Measurements from ENCODE around the gene KCNA2.
A peak's percentile ranks its signal among the peaks of the same experiment; 100 is the strongest.

KCNA2 gene

DNA sequence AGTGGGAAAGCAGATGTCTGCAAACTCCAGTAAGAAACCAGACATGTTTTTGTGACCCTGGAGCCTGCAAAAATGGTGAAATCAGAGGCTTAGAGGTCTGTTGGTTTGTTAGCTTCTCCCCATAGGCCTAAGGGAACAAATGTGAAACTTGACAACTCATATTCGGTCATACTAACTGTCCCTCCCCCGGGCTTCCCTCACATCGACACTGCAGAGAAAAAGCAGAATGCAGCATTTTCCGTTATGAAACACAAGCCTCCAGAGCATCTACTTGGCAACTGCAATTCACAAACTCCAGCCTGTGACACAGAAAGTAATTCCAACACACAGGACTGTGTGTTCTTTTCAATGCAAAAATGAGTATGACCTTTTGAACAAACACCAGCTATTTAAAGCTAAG, 3.7 kb downstream of the KCNA2 start:
- peak; percentile 15 for DNase-seq (ENCODE audit: low spot score)

DNA sequence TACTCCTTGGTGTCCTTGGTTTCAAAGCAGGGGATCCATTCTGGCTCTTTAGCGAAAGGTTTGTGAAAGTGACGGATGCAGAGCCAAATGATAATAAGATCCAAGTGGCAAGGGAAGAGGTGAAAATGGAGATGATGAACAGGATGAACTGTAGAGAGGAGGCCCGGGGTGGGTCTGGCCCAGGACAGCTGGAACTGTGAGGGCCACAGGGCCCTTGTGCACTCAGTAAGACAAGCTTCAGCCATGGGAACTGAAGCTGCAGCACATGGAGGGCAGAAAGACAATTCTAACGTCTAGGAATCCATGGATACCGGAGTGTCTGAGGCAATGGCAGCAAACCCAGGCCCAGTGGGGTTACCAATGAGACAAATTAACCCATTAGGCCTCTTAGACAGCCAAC, 4.8 kb downstream of the KCNA2 start:
- peak; percentile 5 for DNase-seq (ENCODE audit: low spot score)

DNA sequence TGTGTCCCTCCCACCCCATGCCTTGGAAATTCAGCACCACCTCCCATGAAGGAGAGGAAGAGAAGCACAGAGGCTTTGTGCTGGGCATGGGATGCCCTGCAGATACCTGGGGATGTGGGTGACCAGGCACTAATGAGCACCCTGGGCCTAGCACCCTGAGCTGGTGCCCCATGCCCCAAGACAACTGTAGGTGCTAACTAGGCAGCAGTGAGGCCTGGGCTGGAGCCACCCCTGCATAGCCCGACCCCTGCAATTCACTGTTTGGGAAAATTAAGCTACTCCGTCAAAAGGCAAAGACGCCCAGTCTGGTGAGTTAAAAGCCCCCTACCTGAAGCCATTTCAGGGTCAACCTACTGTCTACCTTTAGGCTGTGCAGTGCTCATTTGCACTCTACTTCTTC, 5.4 kb downstream of the KCNA2 start:
- DNase-seq (ENCODE audit: low spot score): peak; percentile 25

DNA sequence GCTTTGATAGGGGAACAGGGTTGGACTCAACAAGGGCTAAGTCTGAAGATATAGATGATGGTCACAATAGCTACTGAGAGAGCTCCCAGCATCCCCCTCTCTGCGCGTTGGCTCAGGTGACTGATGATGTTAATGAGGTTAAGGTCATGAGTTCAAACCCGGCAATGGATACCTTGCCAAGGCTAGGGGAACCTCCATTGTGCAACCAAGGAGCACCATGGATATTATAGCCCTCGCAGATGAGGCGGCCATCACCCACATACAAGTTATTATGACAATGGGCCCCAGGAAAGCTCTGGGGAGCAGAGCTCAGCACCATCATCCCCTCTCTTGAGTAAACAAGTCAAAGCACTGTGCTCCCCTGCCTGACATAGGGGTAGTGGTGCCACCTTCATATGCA, 8.2 kb downstream of the KCNA2 start:
- peak; percentile 31 for DNase-seq (ENCODE audit: low spot score)

DNA sequence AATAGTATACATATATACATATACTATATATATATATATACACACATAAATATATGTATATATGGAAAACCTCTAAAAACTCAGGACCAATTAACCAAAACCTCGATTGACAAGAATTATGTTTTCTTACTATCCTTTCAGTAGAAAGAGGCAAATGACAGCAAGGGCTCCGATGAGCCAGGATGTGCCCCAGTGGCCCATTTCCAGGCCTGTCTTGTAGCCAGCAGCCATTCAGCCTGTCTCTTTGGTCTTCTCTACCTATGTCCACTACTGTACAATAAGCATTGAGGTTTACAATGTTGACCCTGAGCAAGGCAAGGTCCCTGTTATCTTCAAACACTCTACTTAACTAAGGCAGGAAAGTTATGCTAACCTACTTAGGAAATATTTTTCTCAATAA, 9.8 kb downstream of the KCNA2 start:
- DNase-seq (ENCODE audit: low spot score): no peak

DNA sequence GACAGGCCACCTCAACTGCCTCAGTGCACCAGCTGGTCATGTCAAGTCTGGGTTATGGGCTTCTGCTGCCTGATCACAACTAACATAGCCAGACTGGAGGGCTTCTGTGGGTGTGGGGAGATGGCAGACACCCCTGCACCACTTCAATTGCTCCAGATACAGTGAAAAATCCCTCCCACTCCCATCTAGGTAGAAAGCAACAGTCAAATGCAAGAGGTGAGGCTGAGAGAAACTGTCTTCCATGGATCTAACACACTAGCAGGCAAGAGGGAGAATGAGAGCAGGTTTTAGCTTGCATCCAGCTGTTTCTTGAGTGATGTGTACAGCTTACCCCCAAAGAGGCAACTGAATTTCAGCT, 10.8 kb downstream of the KCNA2 start:
- DNase-seq (ENCODE audit: low spot score): no peak

DNA sequence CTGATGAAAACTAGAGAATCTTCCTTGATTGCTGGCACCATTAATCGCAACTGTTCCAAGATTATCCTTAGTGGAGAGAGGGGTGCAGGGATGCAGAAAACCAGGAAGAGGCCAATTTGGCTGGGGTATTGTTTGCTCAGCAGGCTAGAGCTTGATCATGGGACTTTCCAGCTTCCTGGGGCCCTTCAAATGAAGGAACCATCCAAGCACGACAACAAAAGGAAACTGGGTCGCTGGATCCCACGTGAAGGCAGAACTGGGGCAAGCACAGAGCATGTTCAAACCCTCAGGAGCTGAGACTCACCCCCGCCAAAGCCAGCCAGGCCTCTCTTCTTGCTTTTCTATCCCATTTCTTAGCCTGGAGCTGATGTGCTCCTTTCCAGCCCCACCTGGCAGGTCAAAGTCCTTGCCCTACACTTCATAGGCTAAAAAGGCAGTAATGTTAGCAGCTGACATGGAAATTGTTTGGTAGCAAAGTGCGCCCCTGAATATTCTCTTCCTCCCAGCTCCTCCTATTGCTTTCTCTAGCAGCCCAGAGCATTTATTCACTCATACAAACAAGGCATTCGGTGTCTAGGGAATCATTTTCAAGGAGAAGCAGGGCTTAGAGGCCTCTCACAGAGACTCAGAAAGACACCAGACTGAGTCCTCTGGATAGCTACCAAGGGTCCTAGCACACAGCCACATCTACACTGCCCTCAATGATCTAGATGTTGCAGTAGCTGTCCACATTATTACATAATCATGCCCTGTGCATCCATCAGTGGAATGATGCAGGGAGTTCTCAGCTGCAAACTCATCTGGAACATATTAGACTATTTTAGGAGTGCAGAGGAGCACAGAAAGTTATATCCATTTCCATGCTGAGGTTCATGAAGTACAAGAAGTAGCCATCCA, 11.5 kb downstream of the KCNA2 start:
- DNase-seq (ENCODE audit: low spot score): no peak

DNA sequence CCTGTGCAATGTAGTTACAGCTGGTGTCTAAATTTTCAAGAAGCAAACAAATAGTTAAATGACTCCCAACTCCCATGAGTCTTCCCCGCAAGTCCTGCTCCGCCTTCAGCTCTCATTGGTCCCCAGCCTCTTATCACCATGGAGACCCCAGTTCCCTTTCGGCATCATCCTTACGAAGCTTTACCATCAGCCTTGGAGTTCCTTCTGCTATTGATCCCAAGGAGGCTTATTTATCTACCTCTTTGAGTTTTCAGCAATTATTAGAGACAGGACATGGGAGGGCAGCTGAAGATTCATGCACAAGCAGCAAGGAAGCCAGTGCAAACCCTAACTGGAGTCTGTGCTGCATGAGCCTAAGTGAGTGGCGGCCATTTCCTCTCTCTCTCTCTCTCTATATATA, 12.3 kb downstream of the KCNA2 start:
- no peak for DNase-seq (ENCODE audit: low spot score)

DNA sequence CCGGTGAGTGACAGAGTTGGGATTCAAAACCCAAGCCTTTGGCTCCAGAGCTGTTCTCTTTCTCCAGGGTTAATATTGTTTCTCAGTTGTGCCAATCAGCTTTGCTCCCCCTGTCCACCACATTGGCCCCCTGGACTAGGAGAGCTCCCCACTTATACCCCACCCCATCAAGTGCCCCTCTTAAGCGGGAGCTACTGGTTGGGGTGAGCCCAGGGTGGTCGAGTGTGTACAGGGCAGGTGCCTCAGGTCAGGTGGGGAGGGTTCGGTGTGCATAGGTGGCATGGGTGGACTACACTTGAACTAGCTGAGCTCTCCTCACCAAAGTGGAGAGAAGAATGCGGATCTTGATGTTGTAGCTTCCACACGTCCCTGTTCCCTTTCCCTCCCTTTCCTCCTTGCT, 14.2 kb downstream of the KCNA2 start:
- DNase-seq (ENCODE audit: low spot score): no peak

DNA sequence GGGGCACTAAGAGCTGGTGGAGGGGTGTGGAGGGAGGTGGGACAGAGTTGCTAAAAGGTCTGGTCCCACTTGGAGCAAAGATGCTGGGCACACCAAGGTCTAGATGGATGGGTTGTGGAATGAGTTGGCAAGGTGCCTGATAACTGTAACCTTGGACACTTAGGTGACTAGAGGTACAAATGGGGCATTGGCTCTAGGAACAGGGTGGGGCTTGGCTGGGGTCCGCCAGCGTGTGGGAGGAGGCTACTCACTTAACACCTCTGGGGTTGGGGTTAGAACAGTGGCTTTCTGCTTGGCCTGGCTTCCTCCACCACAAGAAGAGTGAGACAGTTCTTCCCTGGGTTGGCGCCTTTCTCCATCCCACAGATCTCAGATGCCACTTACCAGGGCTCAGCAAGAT, 17.2 kb downstream of the KCNA2 start:
- DNase-seq (ENCODE audit: low spot score): no peak

DNA sequence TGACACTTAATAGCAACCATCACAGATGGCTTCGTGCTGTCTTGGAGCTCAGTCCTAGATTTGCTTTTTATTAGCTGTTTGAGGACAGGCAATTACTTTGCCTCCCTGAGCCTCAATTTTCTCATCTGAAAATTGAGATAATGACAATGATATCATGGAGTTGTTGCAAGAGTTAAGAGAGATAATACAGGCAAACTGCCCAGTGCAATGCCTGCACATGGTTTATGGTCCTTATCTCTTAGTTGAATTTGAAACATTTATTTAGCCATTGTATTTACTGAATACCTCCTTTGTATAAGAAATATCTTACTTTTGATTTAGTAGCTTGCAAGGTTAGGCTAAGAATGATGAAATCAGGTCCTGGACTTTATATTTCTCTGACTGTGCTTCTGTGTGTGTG, 17.7 kb downstream of the KCNA2 start:
- no peak for DNase-seq (ENCODE audit: low spot score)

DNA sequence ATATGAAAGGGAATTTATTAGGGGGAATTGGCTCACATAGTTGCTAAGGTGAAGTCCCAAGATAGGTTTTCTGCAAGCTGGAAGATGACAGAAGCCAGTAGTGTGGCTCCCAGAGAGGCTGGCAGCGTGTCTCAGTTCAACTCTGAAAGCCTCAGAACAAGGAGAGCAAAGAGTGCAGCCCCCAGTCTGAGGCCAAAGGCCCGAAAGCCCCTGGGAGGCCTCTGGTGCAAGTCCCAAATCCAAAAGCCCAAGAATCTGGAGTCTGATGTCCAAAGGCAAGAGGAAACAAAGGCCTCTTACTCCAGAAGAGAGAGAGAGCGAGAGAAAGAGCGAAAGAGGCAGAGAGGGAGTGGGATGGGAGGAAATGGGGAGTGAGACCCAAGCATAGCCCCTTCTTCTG, 18.3 kb downstream of the KCNA2 start:
- no peak for DNase-seq (ENCODE audit: low spot score)

DNA sequence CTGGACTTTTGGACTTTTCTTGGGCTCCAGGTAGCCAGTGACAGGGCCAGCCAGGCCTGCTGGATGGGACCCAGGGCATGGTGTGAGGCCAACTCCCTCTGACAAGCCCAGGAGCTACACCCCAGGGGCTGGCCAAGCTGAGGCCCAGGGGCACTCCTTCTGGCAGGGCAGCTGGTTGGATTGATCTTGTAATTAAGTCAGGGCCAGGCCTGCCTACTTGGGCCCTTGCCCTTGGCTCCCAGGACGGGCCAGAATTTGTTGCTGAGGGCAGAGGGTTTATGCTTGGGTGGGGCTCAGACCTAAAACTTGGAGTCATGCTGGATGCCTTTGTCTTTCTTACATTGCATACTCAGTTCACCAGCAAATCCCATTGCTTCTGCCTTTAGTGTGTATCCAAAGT, 20.7 kb downstream of the KCNA2 start:
- no peak for DNase-seq (ENCODE audit: low spot score)

DNA sequence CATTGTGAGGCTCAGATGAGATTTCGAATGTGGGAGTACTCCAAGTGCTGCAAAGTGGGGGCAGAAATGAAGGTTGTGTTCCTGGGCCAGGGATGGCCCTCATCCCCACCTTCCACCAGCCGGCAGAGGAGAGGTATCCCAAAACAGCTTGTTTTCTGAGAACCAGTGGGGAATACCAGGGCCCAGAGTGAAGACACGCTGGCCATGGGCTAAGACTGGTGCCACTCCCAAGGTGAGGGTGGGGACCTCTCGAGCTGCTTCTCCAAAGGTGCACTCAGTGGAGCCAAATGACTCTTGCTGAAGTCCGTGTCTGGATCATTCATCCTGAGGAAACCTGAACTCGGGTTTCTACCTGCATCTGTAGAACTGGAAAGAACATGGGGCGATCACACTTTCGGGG, 22.1 kb downstream of the KCNA2 start:
- DNase-seq (ENCODE audit: low spot score): no peak

DNA sequence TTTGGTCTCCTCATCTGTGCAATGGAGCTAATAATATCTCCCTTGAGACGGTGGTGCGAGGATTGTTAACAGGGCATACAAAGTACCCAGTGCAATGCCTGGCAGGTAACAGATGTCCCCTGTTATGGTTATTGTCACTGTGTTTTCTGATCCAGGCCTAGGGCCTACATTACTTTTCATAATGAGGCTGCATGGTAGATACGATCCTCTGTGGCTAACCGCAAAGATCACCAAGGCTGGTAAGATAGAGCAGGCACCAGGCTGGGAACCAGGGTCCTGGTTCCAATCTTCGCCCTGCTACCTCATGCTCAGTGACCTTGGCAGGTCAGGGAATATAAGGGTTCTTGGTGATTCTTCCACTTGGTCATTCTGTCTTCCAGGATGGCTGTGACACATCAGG, 22.7 kb downstream of the KCNA2 start:
- DNase-seq (ENCODE audit: low spot score): no peak

DNA sequence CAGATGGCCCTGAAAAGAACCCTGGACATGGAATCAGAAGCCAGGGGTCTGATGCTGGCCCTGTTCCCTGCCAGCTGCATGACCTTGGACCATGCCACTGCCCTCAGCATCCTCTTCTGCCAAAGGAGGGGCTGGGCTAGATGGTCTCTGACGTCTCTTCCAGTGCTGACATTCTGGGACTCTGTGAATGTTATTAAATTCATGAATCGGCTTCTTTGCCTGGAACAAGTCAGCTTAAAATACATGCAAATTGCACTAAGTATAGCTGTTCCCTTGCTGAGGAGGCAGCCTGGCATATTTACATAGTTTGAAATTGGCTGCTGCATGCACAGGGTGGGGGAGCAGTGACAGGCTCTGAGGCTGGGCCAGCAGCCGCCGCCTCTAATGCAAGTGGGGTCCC, 23.8 kb downstream of the KCNA2 start:
- no peak for DNase-seq (ENCODE audit: low spot score)

DNA sequence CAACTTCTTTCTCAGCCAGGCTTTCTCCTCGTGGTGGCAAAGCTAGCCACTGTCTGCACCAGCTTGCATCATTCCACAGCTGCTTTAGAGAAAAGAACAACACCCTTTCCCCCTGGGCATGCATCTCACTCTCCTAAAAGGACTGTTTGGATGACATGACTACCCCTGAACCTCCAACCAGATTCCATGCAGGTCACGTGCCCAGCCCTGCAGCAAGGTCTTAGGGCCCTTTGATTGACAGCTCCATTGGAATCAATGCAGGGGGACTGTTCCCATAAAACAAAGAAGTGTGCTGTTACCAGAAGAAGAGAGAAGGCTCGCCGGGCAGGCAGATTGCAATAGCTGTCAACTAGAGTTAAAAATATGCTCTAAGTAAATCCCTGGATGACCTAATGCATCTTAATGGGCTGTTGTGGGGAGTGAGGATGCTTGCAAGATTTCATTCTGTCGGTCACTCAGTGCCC, 24.4 kb downstream of the KCNA2 start:
- no peak for DNase-seq (ENCODE audit: low spot score)

DNA sequence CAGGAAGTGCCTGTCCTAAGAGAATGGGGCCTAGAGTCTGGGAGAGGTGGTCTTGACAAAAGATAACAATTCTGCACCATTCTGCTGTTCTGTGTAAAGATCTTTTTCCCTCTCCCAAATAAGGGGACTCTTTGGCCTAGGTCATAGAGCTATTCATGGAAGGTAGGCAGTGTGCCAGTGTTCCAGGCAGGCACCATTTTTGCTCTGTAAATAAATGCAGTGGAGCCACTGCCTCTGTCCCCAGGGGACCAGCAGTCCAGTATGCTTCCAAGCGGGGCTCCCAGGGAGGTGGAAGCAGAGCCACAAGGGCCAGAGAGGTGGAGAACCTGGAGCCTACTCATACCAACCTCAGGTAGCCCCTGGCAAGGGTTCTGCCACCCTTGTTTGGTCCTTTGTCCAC, 25.9 kb downstream of the KCNA2 start:
- no peak for DNase-seq (ENCODE audit: low spot score)

DNA sequence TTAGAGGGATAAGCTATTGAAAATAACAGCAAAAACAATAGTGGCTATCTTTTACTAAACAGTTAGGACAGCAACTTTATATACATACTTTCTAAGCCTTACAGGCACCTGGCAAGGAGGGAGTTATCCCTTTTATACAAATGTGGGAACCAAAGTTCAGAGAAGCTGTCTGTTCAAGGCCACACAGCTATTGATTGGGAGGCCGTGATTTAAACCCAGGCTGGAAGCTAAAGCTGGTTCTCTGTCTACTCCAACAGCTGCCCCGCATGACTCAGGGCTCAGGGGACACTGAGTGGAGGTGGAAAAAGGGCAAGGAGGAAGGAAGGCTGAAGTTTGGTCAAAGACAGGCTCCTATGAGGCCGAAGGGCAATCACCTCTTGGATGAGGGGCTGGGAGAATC, 26.7 kb downstream of the KCNA2 start:
- no peak for DNase-seq (ENCODE audit: low spot score)

DNA sequence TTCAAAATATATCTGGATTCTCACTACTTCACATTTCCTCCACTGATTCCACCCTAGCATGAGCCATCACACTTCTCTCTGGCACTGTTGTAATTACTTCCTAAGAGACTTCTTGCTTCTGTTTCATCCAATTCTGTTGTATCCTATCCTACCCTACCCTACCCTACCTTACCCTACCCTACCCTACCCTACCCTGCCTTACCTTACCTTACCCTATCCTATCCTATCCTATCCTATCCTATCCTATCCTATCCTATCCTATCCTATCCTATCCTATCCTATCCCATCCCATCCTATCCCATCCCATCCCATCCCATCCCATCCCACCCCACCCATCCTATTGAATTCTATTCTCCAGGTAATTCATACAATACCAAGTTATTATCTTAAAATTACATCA, 29.7 kb downstream of the KCNA2 start:
- no peak for DNase-seq (ENCODE audit: low spot score)

DNA sequence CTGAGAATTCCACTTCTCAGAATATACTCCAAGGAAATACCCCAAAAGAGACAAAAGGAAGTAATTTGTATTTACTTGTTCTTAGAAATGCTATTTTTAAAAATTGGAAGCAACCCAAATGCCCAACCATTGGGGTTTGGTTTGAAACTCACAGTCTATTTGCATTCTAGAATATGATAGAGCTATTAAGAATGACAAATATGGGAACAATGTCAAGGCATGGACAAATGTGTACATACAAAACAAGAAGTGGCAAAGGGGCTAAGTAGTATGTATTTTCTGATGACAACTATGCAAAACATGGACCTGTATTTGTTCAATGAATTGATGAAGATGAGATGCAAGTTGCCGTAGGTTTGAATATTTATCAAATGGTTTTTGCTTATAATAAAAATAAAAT, 32.8 kb downstream of the KCNA2 start:
- no peak for DNase-seq (ENCODE audit: low spot score)

DNA sequence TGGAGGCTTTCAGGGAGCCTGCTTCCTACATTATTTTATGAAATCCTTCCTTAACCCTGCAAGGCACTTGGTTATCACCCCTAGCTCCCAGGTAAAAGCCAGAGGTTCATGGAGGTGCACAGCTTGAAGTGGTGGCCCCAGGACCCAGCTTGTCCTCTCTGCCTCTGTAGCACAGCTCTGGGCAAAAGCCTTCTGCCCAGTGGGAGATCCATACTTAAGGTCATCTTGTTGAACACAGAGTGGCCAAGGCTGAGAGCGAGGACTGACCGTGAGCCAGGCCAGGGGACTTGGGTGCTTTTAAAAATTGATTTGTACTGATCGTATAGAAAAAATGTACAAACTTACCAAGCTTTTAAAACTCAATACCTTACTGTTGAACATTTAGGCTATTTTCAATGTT, 33.4 kb downstream of the KCNA2 start:
- no peak for DNase-seq (ENCODE audit: low spot score)

DNA sequence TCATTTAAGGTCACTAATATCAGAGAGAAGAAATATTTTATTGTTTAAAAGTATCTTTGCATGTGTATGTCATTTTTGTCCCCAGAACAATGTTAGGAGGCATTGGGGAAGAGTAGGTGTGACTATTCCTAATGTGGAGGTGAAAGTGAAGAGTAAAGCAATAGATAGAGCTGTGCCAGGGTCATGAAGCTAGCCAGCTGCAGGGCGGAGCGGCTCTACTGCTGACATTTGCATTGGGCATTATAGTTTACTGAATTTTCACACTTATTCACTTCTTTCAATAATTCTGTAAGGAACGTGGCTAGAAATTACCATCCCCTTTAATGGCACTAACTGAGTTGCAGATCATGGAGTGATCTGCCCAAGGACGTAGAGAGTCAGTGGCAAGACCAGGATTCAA, 35.3 kb downstream of the KCNA2 start:
- DNase-seq (ENCODE audit: low spot score): no peak

DNA sequence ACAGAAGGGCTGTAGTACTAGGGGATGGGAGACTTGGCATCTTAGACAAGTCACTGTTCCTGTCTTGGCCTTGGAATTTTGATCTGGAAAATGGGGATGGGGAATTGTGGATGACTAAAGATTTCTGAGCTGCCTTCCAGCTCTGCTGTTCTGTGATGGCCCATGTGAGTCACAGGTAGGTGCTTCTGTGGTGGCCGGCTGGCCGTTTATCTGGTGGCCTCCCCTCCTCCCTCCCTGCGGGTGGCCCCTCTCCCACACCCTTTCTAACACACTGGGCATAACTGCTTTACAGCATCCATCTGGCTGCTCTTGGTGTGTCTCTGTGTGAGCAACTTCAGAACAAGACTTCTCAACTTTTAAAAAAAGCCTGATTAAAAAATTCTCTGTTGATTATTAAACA, 35.9 kb downstream of the KCNA2 start:
- no peak for DNase-seq (ENCODE audit: low spot score)
